Measurements from ENCODE around the gene TMED10.
"Not testable (repeated sequence)": the region's sequence is repeated elsewhere in the genome, so short reads cannot be mapped to it uniquely, and the experiment has no call there.

Gene TMED10

DNA sequence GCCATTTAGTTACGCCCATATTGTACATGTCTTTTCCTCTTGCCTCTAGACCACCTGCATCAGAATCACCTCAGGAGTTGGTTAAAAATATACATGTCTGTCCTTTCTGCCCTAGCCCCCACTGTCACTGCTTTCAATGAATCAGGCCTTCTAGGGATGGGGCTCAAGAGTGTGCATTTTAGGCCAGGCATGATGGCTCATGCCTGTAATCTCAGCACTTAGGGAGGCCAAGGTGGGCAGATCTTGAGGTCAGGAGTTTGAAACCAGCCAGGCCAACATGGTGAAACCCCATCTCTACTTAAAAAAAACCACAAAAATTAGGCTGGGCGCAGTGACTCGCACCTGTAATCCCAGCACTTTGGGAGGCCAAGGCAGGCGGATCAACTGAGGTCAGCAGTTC is 13.6 kb upstream of the TMED10 start:
- no peak for DNase-seq (ENCODE audit: low read depth)

DNA sequence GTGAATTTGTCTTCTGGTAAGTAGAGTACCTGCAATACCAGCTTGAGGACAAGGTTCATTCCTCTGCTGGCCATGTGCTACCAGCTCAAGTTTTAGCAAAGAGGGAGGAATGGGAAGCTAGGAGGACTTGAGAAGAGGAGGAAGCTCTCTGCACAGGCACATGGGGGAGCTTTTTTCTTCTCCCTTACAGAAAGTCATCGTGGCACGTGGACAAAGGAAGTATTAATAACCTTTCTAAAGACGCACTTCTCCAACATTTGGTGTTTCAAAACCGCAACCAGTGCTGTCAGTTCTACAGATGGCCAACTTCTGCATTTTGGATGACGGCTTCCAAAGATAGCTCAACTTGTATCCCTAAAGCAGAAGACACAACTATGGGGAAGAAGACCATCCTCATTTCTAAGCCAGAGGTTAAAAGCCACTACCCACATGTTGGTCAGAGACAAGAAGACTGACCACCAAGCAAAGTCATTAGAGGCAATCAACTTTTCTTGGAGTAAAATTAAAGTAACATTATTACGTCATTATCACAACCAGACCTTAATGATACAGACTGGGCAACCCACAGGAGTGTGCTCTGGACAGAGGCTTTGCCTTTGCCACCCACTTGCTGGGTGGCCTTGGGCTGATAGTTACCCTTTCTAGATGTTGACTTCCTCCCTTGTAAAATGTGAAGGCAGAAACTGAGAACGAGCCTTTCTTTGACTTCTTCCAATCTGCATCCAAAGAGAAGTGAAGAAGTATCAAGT is 12.3 kb upstream of the TMED10 start:
- no peak for DNase-seq (ENCODE audit: low read depth)

DNA sequence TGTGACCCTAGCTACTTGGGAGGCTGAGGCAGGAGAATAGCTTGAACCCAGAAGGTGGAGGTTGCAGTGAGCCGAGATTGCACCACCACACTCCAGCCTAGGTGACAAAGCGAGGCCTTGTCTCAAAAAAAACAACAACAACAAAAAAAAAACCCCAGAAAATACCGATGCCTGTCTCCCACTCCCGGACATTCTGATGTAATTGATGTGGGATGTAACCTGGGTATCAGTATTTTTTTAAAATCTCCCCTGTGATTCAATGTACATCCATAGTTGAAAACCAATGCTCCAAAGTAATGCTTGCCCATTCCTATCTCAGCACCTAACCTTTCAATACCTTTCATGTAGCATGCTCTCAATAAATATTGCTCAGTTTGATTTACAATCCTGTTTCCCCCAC is 11.7 kb upstream of the TMED10 start:
- no peak for DNase-seq (ENCODE audit: low read depth)

DNA sequence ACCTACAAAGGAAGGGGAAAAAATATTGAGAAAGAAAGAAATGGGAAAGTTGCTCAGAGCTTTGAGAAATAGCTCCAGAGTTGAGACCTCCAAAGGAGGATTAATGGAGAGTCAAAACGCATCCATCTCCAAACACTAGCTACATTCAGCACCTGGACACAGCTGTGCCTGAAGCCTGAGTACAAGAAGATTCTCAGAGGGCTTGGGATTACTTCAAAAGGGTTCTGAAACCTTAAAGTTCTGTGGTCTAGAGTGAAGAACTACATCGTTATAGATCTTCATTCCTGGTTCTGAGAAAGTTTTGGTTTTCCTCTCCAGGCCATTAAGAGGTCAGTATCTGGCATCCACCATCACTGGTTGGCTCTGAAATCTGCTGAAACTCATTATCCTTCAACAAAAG is 10.5 kb upstream of the TMED10 start:
- DNase-seq (ENCODE audit: low read depth), result no peak

DNA sequence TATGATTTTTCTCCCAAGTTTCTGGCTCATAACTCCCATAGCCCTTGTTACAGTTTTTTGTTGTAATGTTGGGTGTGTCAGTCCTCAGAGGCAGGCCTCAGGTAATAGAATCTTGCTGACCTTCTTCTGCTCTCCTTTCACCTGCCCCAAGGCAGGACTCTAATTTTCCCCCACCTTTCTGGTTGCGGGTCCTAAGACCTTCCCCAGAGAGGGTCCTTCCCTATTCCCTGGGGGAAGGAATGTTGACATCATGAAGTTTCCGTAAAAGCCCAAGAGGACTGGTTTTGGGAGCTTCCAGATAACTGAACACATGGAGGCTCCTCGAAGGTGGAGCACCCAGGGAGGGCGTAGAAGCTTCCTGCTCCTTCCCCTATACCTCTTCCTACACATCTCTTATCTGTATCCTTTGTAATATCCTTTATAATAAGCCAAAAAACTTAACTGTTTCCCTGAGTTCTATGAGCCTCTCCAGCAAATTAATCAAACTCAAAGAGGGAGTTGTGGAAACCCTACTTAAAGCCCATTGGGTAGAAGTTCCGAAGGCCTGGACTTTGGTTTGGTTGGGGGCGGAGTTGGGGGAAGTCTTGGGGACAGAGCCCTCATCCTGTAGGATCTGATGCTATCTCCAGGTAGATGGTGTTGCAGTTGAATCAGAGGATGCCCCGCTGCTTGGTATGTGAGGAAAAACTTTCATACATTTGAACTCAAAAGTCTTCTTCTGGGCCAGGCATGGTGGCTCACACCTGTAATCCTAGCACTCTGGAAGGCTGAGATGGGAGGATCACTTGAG is 9.0 kb upstream of the TMED10 start:
- DNase-seq (ENCODE audit: low read depth), result no peak

DNA sequence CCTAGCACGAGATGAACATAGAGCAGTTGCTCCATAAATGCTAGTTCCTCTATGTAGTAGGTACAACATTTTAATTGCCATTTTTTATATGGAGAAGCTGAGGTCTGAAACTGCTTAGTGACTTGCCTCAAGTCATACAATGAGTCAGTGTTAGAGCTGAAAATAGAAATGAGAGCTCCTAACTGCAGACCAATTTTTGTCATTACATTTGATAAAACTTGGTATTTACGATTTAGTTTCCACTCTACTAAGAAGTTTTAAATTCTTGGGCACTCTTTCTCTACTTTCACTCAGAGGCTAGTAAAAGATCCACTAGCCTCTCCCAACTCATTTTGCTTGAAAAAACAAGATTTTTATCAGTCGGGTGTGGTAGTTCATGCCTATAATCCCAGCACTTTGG is 8.1 kb upstream of the TMED10 start:
- DNase-seq (ENCODE audit: low read depth), result peak; percentile 75

DNA sequence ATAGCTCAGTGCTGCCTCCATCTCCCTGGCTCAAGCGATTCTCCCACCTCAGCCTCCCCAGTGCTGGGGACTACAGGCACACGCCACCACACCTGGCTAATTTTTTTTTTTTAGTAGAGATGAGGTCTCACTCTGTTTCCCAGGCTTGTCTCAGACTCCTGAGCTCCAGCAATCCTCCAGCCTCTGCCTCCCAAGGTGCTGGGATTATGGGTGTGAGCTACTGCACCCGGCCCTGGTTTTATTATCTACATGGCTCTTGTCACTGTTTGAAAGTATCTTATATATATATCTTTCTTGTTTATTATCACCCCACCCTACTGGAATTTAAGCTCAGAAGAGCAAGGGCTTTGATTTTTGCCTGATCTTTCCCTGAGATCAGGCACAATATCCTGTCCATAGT is 7.6 kb upstream of the TMED10 start:
- no peak for DNase-seq (ENCODE audit: low read depth)

DNA sequence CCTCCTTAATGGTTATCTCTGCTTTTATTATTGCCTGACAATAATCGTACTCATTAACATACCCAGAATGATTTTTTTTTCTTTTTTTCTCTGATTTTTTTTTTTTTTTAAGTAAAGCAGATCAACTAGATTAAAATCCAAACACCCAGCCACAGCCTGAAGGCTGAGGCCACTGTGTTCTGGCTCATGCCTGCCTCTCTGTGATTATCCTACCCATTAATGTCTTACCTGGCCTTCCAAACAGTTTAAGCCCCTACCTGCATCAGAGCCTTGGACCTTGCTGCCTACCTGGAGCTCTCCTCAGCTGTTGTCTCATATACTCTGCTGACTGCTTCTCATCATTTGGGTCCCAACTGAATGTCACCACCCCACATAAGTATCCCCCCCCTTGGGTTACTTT is 6.8 kb upstream of the TMED10 start:
- no peak for DNase-seq (ENCODE audit: low read depth)

DNA sequence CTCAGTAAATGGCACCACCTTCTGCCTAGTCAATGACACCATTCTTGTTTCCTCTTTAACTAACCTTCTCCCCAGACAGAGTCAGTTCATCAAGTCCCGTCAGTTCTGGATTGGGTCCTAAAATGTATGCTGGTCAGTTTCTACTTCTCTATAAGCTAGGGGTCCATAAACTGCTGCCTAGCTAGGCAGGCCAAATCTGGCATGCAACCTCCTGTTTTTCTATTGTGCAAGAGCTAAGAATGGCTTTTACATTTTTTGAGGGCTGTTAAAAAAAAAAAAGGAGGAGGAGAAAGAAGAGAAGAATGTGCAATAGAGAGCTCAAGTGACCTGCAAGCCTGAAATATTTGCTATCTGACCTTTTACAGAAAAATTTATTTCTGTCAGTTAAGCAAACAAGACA is 6.4 kb upstream of the TMED10 start:
- DNase-seq (ENCODE audit: low read depth), result peak; percentile 76

DNA sequence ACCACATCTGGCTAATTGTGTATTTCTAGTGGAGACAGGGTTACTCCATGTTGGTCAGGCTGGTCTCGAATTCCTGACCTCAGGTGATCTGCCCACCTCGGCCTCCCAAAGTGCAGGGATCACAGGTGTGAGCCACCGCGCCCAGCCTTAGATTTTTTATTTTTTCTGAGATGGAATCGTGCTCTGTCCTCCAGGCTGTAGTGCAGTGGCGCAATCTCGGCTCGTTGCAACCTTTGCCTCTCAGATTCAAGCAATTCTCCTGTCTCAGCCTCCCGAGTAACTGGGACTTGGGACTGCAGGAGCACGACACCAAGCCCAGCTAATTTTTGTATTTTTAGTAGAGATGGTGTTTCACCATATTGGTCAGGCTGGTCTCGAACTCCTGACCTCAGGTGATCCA is 5.8 kb upstream of the TMED10 start:
- not testable (repeated sequence) for DNase-seq (ENCODE audit: low read depth)

DNA sequence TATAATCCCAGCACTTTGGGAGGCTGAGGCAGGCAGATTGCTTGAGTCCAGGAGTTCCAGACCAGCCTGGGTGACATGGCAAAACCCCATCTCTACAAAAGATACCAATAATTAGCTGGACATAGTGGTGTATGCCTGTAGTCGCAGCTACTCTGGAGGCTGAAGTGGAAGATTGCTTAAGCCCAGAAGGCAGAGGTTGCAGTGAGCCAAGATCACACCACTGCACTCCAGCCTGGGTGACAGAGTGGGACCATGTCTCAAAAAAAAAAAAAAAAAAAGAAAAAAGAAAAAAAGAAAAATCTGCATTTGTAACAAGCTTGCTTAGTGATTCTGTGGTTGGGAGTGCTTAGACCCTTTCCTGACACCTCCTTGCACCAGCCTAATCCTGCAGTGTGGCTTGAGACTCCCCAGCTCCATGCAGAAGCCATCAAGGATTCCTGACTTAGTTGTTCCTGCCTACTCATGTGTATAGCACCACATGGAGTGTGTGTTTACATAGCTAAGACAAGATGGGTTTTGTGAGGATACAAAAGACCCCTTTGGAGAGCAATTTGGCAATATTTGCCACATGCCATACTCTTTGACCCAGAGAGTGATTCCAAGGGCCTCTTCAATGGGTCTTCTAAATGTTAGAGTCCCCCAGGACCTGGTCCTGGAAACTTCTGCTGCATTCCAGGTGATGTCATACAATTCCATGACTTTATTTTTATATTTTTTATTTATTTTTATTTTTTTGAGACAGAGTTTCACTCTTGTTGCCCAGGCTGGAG is 5.1 kb upstream of the TMED10 start:
- no peak for DNase-seq (ENCODE audit: low read depth)

DNA sequence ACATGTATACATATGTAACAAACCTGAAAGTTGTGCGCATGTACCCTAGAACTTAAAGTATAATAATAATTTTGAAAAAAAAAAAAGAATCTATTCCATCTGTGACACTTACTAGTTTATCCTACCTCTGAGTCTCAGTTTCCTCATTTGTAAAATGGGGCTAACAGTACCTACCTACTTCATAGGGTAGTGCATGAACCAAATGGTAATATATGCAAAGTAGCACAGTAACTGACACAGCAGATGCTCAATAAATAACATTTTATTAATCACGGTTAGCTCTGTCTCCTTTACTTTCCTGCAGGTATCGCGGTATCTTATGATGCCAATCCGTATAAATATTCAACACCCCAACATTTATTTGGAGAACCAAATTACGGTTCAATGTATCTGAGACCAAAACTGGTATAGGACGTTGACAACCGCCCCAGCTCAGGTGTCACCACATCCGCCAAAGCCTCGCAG is 703 bp downstream of the TMED10 start:
- no peak for DNase-seq (ENCODE audit: low read depth)

DNA sequence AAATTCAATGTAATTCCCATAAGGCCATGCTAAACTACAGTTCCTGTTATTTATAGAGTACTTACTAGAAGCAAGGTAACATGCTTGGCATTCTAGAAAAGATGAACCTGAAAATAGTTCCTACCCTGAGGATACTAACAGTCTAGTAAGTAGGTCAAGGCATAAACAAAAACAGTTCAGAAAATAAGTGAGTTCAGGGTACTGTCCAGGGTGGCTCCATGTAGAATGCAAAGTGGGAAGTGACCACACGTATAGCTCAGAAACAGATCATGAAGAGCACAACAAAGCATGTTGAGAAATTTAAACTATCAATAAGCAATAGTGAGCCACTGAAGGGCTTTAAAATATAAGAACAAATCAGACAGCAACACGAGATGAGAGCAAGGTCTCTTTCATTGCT is 2.3 kb downstream of the TMED10 start:
- no peak for DNase-seq (ENCODE audit: low read depth)

DNA sequence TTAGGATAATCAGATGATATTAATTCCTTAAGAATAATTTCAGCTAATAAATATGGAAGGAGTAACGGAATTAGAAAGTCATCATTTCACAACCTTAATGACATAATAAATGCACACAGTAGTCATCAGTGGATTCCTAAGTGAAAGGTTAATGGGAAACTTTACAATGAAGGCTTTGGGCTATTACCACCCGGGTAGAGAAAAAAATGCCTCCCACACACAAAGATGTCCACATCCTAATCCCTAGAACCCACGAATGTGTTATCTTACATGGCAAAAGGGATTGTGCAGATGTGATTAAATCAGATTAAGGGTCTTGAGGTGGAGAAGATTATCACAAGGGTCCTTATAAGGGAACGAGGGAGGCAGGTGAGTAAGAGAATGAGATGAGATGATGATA is 5.6 kb downstream of the TMED10 start:
- DNase-seq (ENCODE audit: low read depth), result no peak

DNA sequence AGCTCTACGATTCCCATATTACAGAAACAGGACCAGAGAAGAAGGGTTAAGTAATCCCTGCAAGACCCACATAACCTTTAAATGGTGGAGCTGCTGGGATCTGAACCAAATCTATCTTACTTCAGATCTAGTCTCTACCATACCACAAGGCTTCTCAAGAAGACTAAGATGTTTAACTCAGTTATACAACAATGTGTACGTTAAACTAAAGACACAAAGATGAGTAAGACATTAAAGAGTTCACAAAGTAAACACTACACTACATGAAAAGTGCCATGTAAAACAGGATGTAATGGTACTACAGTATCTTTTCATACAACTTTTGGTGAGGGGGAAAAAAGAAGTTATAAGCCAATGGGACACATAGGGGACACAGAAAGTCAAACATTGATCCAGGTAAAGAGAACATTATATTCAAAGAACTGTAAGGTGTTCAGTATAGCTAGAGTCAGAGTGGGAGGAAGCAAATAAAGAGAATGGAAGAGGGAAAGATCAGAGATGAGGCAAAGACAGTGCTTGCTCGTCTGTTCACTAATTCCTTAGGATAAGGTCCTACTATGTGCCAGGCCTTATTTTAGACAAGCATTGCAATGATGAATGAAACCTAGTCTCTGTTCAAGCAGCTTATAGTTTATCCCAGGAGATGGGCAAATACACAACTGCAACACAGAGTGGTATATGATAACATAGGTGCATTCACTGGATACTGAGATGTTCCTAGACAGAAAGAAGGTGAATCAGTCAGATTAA is 7.7 kb downstream of the TMED10 start:
- no peak for DNase-seq (ENCODE audit: low read depth)

DNA sequence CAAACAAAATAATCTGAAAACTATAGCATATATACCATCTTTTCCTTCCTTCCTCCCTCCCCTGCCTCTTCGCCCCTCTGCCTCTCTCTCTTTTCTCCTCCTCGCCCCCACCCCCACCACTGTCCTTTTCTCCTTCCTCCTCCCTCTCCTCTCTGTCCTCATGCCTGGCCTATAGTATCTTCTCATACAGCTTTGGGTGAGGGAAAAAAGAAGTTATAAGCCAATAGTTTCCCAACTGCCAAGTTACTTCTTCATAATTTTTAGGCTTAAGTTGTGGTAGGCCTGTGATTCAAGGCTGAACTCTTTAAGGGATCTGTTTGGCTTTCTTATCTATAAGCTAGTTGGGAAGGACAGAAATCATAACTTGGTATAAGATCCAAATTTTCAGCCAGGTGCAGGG is 9.1 kb downstream of the TMED10 start:
- DNase-seq (ENCODE audit: low read depth), result no peak

DNA sequence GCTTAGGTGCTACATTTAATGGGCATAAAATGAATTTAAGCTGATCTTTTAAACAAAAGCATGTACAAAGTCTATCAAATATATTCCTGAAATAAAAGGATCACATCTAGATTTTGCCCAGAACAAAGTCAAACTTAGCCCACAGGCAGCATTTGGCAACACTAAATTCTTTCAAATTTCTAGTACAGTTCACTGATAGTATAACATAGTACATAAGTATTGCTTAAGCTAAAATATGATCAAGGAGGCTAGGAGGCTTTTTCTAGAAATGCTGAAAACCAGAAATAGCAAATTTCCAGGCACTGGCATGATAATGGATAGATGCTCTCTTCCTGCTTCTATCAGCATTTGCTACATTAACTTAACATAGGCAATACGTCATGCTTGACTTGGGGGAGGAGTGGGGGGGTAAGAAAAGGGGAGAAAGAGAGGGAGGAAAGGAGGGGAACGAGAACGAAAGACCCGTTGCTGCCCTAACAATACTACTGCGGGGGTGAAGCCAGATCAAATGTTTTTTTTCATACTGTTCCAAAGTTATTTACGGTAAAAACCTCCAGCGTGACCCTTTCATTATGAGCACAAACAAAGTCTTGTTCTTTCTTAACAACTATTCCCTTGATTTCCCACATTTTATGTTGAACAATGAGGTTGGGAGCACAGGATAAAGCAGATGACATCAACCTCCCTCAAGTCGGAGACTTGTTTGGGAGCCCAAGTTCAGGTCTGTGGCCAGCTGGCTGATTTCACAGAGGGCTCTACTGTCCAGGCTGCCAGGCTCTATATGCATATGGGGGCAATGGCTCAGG is 10.6 kb downstream of the TMED10 start:
- no peak for DNase-seq (ENCODE audit: low read depth)

DNA sequence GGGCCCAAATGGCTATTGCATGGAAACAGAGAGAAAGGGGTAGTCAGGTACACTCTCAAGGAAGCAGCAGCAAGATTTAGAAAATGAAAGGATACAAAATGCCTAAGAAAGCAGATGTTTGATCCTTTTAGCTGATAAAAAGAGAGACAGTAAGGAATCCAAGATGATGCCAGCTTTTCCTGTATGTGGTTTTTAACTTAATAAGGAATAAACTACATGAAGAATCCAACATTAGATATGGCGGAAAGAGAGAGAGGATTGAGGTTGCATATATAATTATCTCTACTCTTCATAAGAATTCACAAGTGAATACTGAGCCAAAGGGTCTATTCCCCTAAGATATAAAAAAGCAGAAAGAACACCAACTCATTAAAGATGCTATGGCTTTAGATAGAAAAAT is 11.6 kb downstream of the TMED10 start:
- DNase-seq (ENCODE audit: low read depth), result no peak

DNA sequence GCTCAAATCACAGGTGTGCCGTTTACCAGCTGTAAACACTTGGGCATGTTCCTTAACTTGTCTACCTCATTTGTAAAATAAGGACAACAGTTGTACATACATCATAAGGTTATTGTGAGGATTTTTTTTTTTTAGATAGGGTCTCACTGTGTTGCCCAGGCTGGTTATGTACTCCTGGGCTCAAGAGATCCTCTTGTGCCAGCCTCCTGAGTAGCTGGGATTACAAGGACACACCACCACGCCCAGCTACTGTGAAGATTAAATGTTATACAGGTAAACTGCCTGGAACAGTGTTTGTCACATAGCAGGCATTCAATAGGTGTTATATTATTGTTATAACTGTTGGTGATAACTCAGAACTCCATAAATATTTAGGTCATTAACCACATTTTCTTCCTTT is 12.7 kb downstream of the TMED10 start:
- no peak for DNase-seq (ENCODE audit: low read depth)

DNA sequence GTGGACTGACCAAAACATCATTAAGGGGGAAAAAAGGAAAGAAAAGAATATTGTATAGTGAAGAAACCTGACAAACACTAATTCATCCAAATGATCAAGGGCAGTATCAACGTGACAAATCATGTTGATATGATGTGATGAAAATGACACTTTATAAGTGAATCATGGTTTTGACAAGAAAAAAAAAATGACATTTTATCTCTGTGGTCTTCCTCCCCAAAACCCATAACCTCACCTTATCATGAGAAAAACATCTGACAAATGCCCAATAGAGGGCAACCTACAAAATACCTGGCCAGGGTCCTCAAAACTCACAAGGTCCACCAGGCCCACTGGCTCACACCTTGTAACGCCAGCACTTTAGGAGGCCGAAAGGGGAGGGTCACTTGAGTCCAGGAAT is 13.8 kb downstream of the TMED10 start:
- DNase-seq (ENCODE audit: low read depth), result no peak
